ENCODE results near the gene LDHB.
"Not testable (repeated sequence)": the region's sequence is repeated elsewhere in the genome, so short reads cannot be mapped to it uniquely, and the experiment has no call there.

The LDHB gene

GRCh38 chr12:21661396-21662093 lies 3.9 kb upstream of the LDHB start:
- not testable (repeated sequence) for DNase-seq

GRCh38 chr12:21659383-21659782 lies 1.7 kb upstream of the LDHB start:
- no peak for DNase-seq

GRCh38 chr12:21656905-21657325 lies 727 bp downstream of the LDHB start:
- peak in 1 of 2 experiments; percentile 23 for DNase-seq

- DNase-seq = no peak
Measured at GRCh38 chr12:21655591-21655990, 2.1 kb downstream of the LDHB start.

- no peak for DNase-seq
Measured at GRCh38 chr12:21651821-21652220, 5.8 kb downstream of the LDHB start.

GRCh38 chr12:21650997-21651396 lies 6.6 kb downstream of the LDHB start:
- DNase-seq = no peak

GRCh38 chr12:21649034-21649433 lies 8.6 kb downstream of the LDHB start:
- no peak for DNase-seq

- no peak for DNase-seq
Measured at GRCh38 chr12:21648378-21648777, 9.3 kb downstream of the LDHB start.

GRCh38 chr12:21647179-21647578 lies 10.5 kb downstream of the LDHB start:
- no peak for DNase-seq

GRCh38 chr12:21645041-21645500 lies 12.6 kb downstream of the LDHB start:
- not testable (repeated sequence) for DNase-seq

- no peak for DNase-seq
Measured at GRCh38 chr12:21644516-21644915, 13.1 kb downstream of the LDHB start.

GRCh38 chr12:21643758-21644157 lies 13.9 kb downstream of the LDHB start:
- no peak for DNase-seq

- DNase-seq = no peak
Measured at GRCh38 chr12:21642707-21643389, 14.8 kb downstream of the LDHB start.

GRCh38 chr12:21638054-21638891 lies 19.4 kb downstream of the LDHB start:
- no peak for DNase-seq

- DNase-seq = no peak
Measured at GRCh38 chr12:21634245-21634644, 23.4 kb downstream of the LDHB start.

- DNase-seq = no peak
Measured at GRCh38 chr12:21631367-21631766, 26.3 kb downstream of the LDHB start.

- DNase-seq = no peak
Measured at GRCh38 chr12:21627924-21628323, 29.7 kb downstream of the LDHB start.

GRCh38 chr12:21618566-21618965 lies 39.1 kb downstream of the LDHB start:
- DNase-seq = no peak

- DNase-seq = no peak
Measured at GRCh38 chr12:21617030-21617429, 40.6 kb downstream of the LDHB start.

- no peak for DNase-seq
Measured at GRCh38 chr12:21615431-21615830, 42.2 kb downstream of the LDHB start.

GRCh38 chr12:21614506-21614905 lies 43.1 kb downstream of the LDHB start:
- DNase-seq = no peak

- no peak for DNase-seq
Measured at GRCh38 chr12:21613931-21614330, 43.7 kb downstream of the LDHB start.

- no peak for DNase-seq
Measured at GRCh38 chr12:21608196-21608595, 49.4 kb downstream of the LDHB start.

GRCh38 chr12:21607701-21608100 lies 49.9 kb downstream of the LDHB start:
- DNase-seq = no peak

All from NCI-H187 (cell line).